Body of pancreas (tissue), 4 donors: ENCODE data around the gene RNF215.

ENCODE experiments used
- POLR2A ChIP-seq, 3 donors: fragments of 450-650 bp; IDR thresholded peaks; one replicate each; pipeline ENCODE4 v1.6.1; 2016; ENCODE audit warnings: antibody characterized with exemption in 3 of 3, mild to moderate bottlenecking in 2 of 3
- TF ChIP-seq, protein P1 (sequence below), 7 experiments: fragments of 450-650 bp in 4 of 7; fragments of 200-600 bp in 3 of 7; sonication (generic) in 3 of 7; IDR thresholded peaks; one replicate each; pipeline ENCODE4 v1.5.1; 2016 to 2019; ENCODE audit warnings: antibody characterized with exemption in 7 of 7

DNA sequence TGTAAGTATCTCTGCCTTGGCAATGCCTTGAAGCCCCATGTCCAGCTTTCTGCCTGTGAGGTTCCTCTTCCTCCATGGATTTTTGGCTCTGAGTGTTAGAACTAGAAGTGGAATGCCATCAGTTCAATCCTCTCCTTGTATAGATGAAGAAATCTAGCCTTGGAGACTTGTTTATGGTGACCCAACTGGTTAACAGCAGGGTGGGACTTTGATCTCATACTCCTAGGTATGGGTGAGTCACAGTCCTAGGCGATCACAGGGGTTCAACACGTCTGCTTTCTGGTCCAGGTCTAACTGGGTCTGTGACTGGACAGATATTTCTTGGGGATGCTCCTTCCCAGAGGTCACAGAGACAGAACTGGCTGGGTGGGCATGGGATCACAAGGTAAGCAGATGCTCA lies 29.2 kb upstream of the RNF215 start:
- TF ChIP-seq, protein P1, sequence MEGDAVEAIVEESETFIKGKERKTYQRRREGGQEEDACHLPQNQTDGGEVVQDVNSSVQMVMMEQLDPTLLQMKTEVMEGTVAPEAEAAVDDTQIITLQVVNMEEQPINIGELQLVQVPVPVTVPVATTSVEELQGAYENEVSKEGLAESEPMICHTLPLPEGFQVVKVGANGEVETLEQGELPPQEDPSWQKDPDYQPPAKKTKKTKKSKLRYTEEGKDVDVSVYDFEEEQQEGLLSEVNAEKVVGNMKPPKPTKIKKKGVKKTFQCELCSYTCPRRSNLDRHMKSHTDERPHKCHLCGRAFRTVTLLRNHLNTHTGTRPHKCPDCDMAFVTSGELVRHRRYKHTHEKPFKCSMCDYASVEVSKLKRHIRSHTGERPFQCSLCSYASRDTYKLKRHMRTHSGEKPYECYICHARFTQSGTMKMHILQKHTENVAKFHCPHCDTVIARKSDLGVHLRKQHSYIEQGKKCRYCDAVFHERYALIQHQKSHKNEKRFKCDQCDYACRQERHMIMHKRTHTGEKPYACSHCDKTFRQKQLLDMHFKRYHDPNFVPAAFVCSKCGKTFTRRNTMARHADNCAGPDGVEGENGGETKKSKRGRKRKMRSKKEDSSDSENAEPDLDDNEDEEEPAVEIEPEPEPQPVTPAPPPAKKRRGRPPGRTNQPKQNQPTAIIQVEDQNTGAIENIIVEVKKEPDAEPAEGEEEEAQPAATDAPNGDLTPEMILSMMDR (IDR thresholded peaks at IDR 0.05) = no peak
- TF ChIP-seq POLR2A (IDR thresholded peaks at IDR 0.05) = no peak
